ENCODE results near the gene RNPC3.
"Not testable (repeated sequence)": the region's sequence is repeated elsewhere in the genome, so short reads cannot be mapped to it uniquely, and the experiment has no call there.

The RNPC3 gene

DNA sequence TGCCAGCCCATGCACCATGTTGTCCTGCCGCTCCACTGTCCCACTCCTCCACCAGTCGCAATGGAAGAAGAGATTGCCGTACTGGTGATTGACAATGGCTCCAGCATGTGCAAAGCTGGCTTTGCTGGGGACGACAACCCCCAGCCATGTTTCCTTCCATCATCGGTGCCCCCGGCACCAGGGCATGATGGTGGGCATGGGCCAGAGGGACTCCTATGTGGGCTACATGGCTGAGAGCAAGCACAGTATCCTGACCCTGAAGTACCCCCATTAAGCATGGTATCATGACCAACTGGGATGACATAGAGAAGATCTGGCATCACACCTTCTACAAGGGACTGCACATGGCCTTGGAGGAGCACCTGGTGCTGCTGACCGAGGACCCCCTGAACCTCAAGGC lies 44.0 kb downstream of the RNPC3 start:
- TF ChIP-seq RAD21 (IDR thresholded peaks at IDR 0.05; ENCODE audit: low read depth) (no peak), USF1 (IDR thresholded peaks at IDR 0.05) (no peak), YY1 (IDR thresholded peaks at IDR 0.05; ENCODE audit: low read depth) (no peak), MAX (IDR thresholded peaks at IDR 0.05) (no peak), CREB1 (IDR thresholded peaks at IDR 0.05; ENCODE audit: low read depth) (no peak), EP300 (IDR thresholded peaks at IDR 0.05; ENCODE audit: borderline replicate concordance) (no peak), CEBPB (IDR thresholded peaks at IDR 0.05) (no peak), FOXM1 (IDR thresholded peaks at IDR 0.05; ENCODE audit: borderline replicate concordance, low read depth) (no peak)
- TF ChIP-seq, protein P1, sequence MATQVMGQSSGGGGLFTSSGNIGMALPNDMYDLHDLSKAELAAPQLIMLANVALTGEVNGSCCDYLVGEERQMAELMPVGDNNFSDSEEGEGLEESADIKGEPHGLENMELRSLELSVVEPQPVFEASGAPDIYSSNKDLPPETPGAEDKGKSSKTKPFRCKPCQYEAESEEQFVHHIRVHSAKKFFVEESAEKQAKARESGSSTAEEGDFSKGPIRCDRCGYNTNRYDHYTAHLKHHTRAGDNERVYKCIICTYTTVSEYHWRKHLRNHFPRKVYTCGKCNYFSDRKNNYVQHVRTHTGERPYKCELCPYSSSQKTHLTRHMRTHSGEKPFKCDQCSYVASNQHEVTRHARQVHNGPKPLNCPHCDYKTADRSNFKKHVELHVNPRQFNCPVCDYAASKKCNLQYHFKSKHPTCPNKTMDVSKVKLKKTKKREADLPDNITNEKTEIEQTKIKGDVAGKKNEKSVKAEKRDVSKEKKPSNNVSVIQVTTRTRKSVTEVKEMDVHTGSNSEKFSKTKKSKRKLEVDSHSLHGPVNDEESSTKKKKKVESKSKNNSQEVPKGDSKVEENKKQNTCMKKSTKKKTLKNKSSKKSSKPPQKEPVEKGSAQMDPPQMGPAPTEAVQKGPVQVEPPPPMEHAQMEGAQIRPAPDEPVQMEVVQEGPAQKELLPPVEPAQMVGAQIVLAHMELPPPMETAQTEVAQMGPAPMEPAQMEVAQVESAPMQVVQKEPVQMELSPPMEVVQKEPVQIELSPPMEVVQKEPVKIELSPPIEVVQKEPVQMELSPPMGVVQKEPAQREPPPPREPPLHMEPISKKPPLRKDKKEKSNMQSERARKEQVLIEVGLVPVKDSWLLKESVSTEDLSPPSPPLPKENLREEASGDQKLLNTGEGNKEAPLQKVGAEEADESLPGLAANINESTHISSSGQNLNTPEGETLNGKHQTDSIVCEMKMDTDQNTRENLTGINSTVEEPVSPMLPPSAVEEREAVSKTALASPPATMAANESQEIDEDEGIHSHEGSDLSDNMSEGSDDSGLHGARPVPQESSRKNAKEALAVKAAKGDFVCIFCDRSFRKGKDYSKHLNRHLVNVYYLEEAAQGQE (IDR thresholded peaks at IDR 0.05; ENCODE audit: low read depth) = no peak

DNA sequence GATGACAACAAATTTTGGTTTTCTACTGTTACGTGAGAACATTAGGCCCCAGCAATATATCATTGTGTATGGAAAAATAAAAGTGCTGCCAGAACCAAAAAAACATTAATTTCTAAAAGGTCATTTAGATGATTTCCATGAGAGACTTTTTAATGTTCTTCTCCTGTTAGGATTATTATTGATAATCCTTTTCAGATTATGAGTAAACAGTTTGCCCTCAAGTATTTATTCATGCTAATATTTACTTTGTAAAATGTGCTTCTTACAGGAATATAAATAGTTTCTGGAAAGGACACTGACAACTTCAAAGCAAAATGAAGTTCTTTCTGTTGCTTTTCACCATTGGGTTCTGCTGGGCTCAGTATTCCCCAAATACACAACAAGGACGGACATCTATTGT lies 45.8 kb downstream of the RNPC3 start, which contains the start of gene AMY2B:
Gene AMY2B, plus strand, starts transcription at position 301 of the 400 bp plus-strand sequence. Its CDS starts 14 bp downstream, at position 315.
- TF ChIP-seq EP300 (IDR thresholded peaks at IDR 0.05; ENCODE audit: borderline replicate concordance); ZBTB7A (IDR thresholded peaks at IDR 0.05; ENCODE audit: low read depth); MAX (IDR thresholded peaks at IDR 0.05): not testable (repeated sequence)

DNA sequence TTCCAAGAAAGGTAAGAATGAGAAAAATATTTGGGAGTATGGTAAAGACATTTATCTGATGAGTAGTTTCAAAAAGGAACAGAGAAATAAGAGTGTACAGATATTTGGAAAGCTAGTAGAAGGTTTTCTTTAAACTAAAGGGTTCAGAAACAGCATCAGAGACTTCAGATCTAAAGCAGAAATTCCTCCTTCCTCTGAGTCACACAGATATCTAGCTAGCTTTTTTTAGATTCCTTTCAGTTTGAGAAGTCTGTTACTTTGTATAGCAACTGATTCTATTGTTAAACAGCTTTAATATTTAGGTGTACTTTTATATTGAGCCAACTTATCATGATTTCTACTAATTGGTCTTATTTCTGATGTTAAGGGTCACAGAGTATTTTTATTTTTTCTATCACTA lies 50.6 kb downstream of the RNPC3 start:
- TF ChIP-seq NFIC (IDR thresholded peaks at IDR 0.05) (no peak), CEBPB (IDR thresholded peaks at IDR 0.05) (no peak), RAD21 (IDR thresholded peaks at IDR 0.05; ENCODE audit: low read depth) (no peak), EGR1 (IDR thresholded peaks at IDR 0.05) (no peak), ZBTB7A (IDR thresholded peaks at IDR 0.05; ENCODE audit: low read depth) (no peak), EP300 (IDR thresholded peaks at IDR 0.05; ENCODE audit: borderline replicate concordance) (no peak), MAX (IDR thresholded peaks at IDR 0.05) (no peak), YY1 (IDR thresholded peaks at IDR 0.05; ENCODE audit: low read depth) (no peak), TCF12 (IDR thresholded peaks at IDR 0.05; ENCODE audit: low read depth) (no peak), USF1 (IDR thresholded peaks at IDR 0.05) (no peak), TAF1 (IDR thresholded peaks at IDR 0.05; ENCODE audit: low read depth) (no peak), CREB1 (IDR thresholded peaks at IDR 0.05; ENCODE audit: low read depth) (no peak), FOXM1 (IDR thresholded peaks at IDR 0.05; ENCODE audit: borderline replicate concordance, low read depth) (no peak), TEAD4 (IDR thresholded peaks at IDR 0.05) (no peak)
- TF ChIP-seq, protein P1 (IDR thresholded peaks at IDR 0.05; ENCODE audit: low read depth) = no peak

DNA sequence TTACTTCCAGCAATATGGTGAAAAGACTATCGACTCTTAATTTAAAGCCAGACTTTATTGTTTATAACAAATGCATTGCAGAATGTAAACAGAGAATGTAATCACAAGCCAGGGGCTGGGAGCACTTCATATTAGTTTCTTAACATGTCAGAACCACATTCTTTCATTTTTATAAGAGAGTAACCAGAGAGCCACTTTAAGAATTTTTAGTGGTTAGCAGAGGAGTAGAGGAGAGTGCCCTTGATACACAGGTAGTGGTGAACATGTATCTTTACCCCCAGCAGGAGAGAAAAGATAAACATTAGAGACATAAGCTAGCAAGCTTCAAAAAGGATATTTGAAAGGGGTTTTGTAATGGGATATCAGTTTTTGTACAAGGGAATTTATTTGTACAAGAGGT lies 57.0 kb downstream of the RNPC3 start:
- TF ChIP-seq CEBPB (IDR thresholded peaks at IDR 0.05) (no peak), MAX (IDR thresholded peaks at IDR 0.05) (no peak), EP300 (IDR thresholded peaks at IDR 0.05; ENCODE audit: borderline replicate concordance) (no peak), FOXM1 (IDR thresholded peaks at IDR 0.05; ENCODE audit: borderline replicate concordance, low read depth) (no peak), EGR1 (IDR thresholded peaks at IDR 0.05) (no peak), TEAD4 (IDR thresholded peaks at IDR 0.05) (no peak), NFIC (IDR thresholded peaks at IDR 0.05) (no peak), TCF12 (IDR thresholded peaks at IDR 0.05; ENCODE audit: low read depth) (no peak), ZBTB7A (IDR thresholded peaks at IDR 0.05; ENCODE audit: low read depth) (no peak), YY1 (IDR thresholded peaks at IDR 0.05; ENCODE audit: low read depth) (no peak), TAF1 (IDR thresholded peaks at IDR 0.05; ENCODE audit: low read depth) (no peak), RAD21 (IDR thresholded peaks at IDR 0.05; ENCODE audit: low read depth) (no peak), USF1 (IDR thresholded peaks at IDR 0.05) (no peak), CREB1 (IDR thresholded peaks at IDR 0.05; ENCODE audit: low read depth) (no peak)
- TF ChIP-seq, protein P1 (IDR thresholded peaks at IDR 0.05; ENCODE audit: low read depth) = no peak
